ENCODE results near the gene ZBTB40.

The ZBTB40 gene

GRCh38 chr1:22563671-22564602 lies 112.3 kb downstream of the ZBTB40 start:
- H3K4me1 ChIP-seq (ENCODE audit: insufficient read depth, poor library complexity, severe bottlenecking) = no peaks in the 10 kb centered on the region
- no peak overlapping the region for H3K4me3 ChIP-seq (ENCODE audit: severe bottlenecking)
- ATAC-seq (ENCODE audit: low read depth) (no peak), DNase-seq (ENCODE audit: low spot score) (no peak)
- peaks cover 38% of the 10 kb centered on the region for H3K27me3 ChIP-seq (ENCODE audit: insufficient read depth, poor library complexity, severe bottlenecking)
- no peaks in the 10 kb centered on the region for H3K9me3 ChIP-seq (ENCODE audit: severe bottlenecking)
- H3K36me3 ChIP-seq (ENCODE audit: low read depth) = no peaks in the 10 kb centered on the region
- TF ChIP-seq CTCF (IDR thresholded peaks at IDR 0.05; ENCODE audit: poor library complexity, severe bottlenecking) = no peak
- no peak overlapping the region for H3K27ac ChIP-seq (ENCODE audit: poor library complexity, severe bottlenecking)

- H3K4me3 ChIP-seq (ENCODE audit: severe bottlenecking) = no peak overlapping the region
- no peak for DNase-seq (ENCODE audit: low spot score)
- peaks cover 35% of the 10 kb centered on the region for H3K27me3 ChIP-seq (ENCODE audit: insufficient read depth, poor library complexity, severe bottlenecking)
- H3K27ac ChIP-seq (ENCODE audit: poor library complexity, severe bottlenecking) = no peak overlapping the region
- no peaks in the 10 kb centered on the region for H3K36me3 ChIP-seq (ENCODE audit: low read depth)
- TF ChIP-seq CTCF (IDR thresholded peaks at IDR 0.05; ENCODE audit: poor library complexity, severe bottlenecking) = no peak
- H3K9me3 ChIP-seq (ENCODE audit: severe bottlenecking) = no peaks in the 10 kb centered on the region
- no peaks in the 10 kb centered on the region for H3K4me1 ChIP-seq (ENCODE audit: insufficient read depth, poor library complexity, severe bottlenecking)
- ATAC-seq (ENCODE audit: low read depth) = no peak
These were observed 114.5 kb downstream of the ZBTB40 start for GRCh38 chr1:22566161-22566560.

GRCh38 chr1:22567197-22567596 lies 115.5 kb downstream of the ZBTB40 start:
- peaks cover 25% of the 10 kb centered on the region for H3K27me3 ChIP-seq (ENCODE audit: insufficient read depth, poor library complexity, severe bottlenecking)
- no peak overlapping the region for H3K27ac ChIP-seq (ENCODE audit: poor library complexity, severe bottlenecking)
- no peaks in the 10 kb centered on the region for H3K36me3 ChIP-seq (ENCODE audit: low read depth)
- TF ChIP-seq CTCF (IDR thresholded peaks at IDR 0.05; ENCODE audit: poor library complexity, severe bottlenecking) = no peak
- ATAC-seq (ENCODE audit: low read depth) (no peak), DNase-seq (ENCODE audit: low spot score) (no peak)
- no peak overlapping the region for H3K4me3 ChIP-seq (ENCODE audit: severe bottlenecking)
- H3K9me3 ChIP-seq (ENCODE audit: severe bottlenecking) = no peaks in the 10 kb centered on the region
- no peaks in the 10 kb centered on the region for H3K4me1 ChIP-seq (ENCODE audit: insufficient read depth, poor library complexity, severe bottlenecking)

GRCh38 chr1:22567994-22568393 lies 116.3 kb downstream of the ZBTB40 start:
- TF ChIP-seq CTCF (IDR thresholded peaks at IDR 0.05; ENCODE audit: poor library complexity, severe bottlenecking) = no peak
- Histone ChIP-seq H3K27ac (ENCODE audit: poor library complexity, severe bottlenecking) (no peak overlapping the region), H3K4me1 (ENCODE audit: insufficient read depth, poor library complexity, severe bottlenecking) (no peaks in the 10 kb centered on the region), H3K4me3 (ENCODE audit: severe bottlenecking) (no peak overlapping the region), H3K9me3 (ENCODE audit: severe bottlenecking) (no peaks in the 10 kb centered on the region), H3K36me3 (ENCODE audit: low read depth) (no peaks in the 10 kb centered on the region), H3K27me3 (ENCODE audit: insufficient read depth, poor library complexity, severe bottlenecking) (peaks cover 17% of the 10 kb centered on the region)
- no peak for ATAC-seq (ENCODE audit: low read depth)
- no peak for DNase-seq (ENCODE audit: low spot score)

- DNase-seq (ENCODE audit: low spot score) = no peak
These were observed 117.6 kb downstream of the ZBTB40 start for GRCh38 chr1:22569269-22569668.

More at GRCh38 chr1:22569269-22569668, 117.6 kb downstream of the ZBTB40 start:
- no peak for ATAC-seq (ENCODE audit: low read depth)
- no peak for TF ChIP-seq CTCF (IDR thresholded peaks at IDR 0.05; ENCODE audit: poor library complexity, severe bottlenecking)
- H3K4me1 ChIP-seq (ENCODE audit: insufficient read depth, poor library complexity, severe bottlenecking) = no peaks in the 10 kb centered on the region
- peaks cover 9% of the 10 kb centered on the region for H3K27me3 ChIP-seq (ENCODE audit: insufficient read depth, poor library complexity, severe bottlenecking)
- no peaks in the 10 kb centered on the region for H3K36me3 ChIP-seq (ENCODE audit: low read depth)
- no peak overlapping the region for H3K27ac ChIP-seq (ENCODE audit: poor library complexity, severe bottlenecking)
- no peaks in the 10 kb centered on the region for H3K9me3 ChIP-seq (ENCODE audit: severe bottlenecking)
- no peak overlapping the region for H3K4me3 ChIP-seq (ENCODE audit: severe bottlenecking)

Data from RWPE2 (cell line).